GM21367 (cell line): ENCODE measurements around the gene BMI1.

ENCODE experiments used
- ATAC-seq: cut with Tn5 transposase; IDR thresholded peaks from one replicate; pipeline ENCODE4 v1.9.1; 2021; ENCODE audit not compliant: unreplicated experiment

BMI1 gene

GRCh38 chr10:22319547-22319979 is 1.3 kb upstream of the BMI1 start:
- no peak for ATAC-seq

GRCh38 chr10:22319980-22320558 is 830 bp upstream of the BMI1 start:
- ATAC-seq: no peak

GRCh38 chr10:22321156-22321923 is 441 bp downstream of the BMI1 start:
- no peak for ATAC-seq

GRCh38 chr10:22321924-22322640 is 1.2 kb downstream of the BMI1 start:
- ATAC-seq: no peak

- no peak for ATAC-seq
Observed at GRCh38 chr10:22322641-22323160, 1.8 kb downstream of the BMI1 start.

GRCh38 chr10:22323538-22324305 is 2.8 kb downstream of the BMI1 start:
- no peak for ATAC-seq

GRCh38 chr10:22324413-22324812 is 3.5 kb downstream of the BMI1 start:
- ATAC-seq: no peak

GRCh38 chr10:22324893-22325271 is 4.0 kb downstream of the BMI1 start:
- no peak for ATAC-seq

GRCh38 chr10:22325272-22326144 is 4.6 kb downstream of the BMI1 start:
- peak; percentile 41 for ATAC-seq

GRCh38 chr10:22326145-22326702 is 5.3 kb downstream of the BMI1 start:
- no peak for ATAC-seq

GRCh38 chr10:22329150-22329549 is 8.3 kb downstream of the BMI1 start:
- no peak for ATAC-seq

- ATAC-seq: no peak
Observed at GRCh38 chr10:22332116-22332692, 11.3 kb downstream of the BMI1 start.

GRCh38 chr10:22333167-22333974 is 12.5 kb downstream of the BMI1 start:
- ATAC-seq: no peak

GRCh38 chr10:22333975-22334282 is 13.0 kb downstream of the BMI1 start:
- no peak for ATAC-seq

- ATAC-seq: no peak
Observed at GRCh38 chr10:22334414-22335172, 13.7 kb downstream of the BMI1 start.

- ATAC-seq: no peak
Observed at GRCh38 chr10:22335173-22335933, 14.5 kb downstream of the BMI1 start.

- ATAC-seq: no peak
Observed at GRCh38 chr10:22338185-22338900, 17.4 kb downstream of the BMI1 start.
